ENCODE results near the gene ZCCHC24. TPM values are rescaled to one million over a fixed set of nuclear protein-coding genes. Genes with fewer than 3 reads are reported as not detected.
A peak's percentile ranks its signal among the peaks of the same experiment; 100 is the strongest.

ZCCHC24 gene
- total RNA-seq, 1 experiment from 2014 or later: 3.8 TPM

DNA sequence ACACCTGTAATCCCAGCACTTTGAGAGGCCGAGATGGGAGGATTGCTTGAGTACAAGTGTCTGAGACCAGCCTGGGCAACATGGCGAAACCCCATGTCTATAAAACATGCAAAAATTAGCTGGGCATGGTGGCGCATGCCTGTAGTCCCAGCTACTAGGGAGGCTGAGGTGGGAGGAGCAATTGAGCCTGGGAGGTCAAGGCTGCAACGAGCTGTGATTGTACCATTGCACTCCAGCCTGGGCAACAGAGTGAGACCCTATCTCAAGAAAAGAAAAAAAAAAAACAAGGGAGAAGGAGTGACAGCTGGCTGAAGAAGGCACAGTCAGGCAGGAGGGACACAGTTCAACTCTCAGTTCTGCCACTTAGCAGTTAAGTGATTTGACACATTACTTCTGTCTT lies 26.4 kb upstream of the ZCCHC24 start:
- Histone ChIP-seq H2BK15ac (ENCODE audit: low read depth, low read length) (no peak overlapping the region), H2BK5ac (ENCODE audit: insufficient read length, low read length) (no peak overlapping the region), H4K8ac (replicated peaks; ENCODE audit: insufficient read length, low read depth, low read length) (no peak overlapping the region), H3K4me2 (ENCODE audit: insufficient read depth, insufficient read length, low read length) (no peak overlapping the region), H3K4me1 (ENCODE audit: insufficient read depth, low read length) (no peaks in the 10 kb centered on the region), H3T11ph (ENCODE audit: low read length) (no peak overlapping the region), H3K79me1 (ENCODE audit: insufficient read depth, low read depth, low read length, poor library complexity, severe bottlenecking) (no peaks in the 10 kb centered on the region), H3K23ac (ENCODE audit: insufficient read length, low read depth, low read length) (no peak overlapping the region), H3K56ac (ENCODE audit: insufficient read length, low read depth, low read length) (no peak overlapping the region), H2BK12ac (ENCODE audit: insufficient read length, low read depth, low read length) (no peak overlapping the region), H2AK5ac (ENCODE audit: insufficient read length, low read length) (no peak overlapping the region), H4K91ac (ENCODE audit: insufficient read length, low read depth, low read length) (no peak overlapping the region), H3K9ac (ENCODE audit: extremely low read depth, insufficient read length, low read length) (no peak overlapping the region), H3K27ac (ENCODE audit: insufficient read length, low read depth, low read length) (no peak overlapping the region), H3K14ac (ENCODE audit: insufficient read depth, low read length) (no peak overlapping the region), H3K9me3 (ENCODE audit: control insufficient read depth, low read depth, low read length) (no peaks in the 10 kb centered on the region), H2AFZ (ENCODE audit: low read length) (no peak overlapping the region), H4K5ac (ENCODE audit: insufficient read length, low read depth, low read length) (no peak overlapping the region), H4K20me1 (ENCODE audit: control insufficient read depth, insufficient read depth, insufficient read length) (no peaks in the 10 kb centered on the region), H3K18ac (ENCODE audit: insufficient read length, low read depth, low read length) (no peak overlapping the region), H2BK20ac (ENCODE audit: low read depth, low read length, poor library complexity, severe bottlenecking) (no peak overlapping the region), H3K27me3 (ENCODE audit: insufficient read depth, low read length) (no peaks in the 10 kb centered on the region), H3K23me2 (ENCODE audit: insufficient read length, low read depth, low read length, poor library complexity, severe bottlenecking) (no peaks in the 10 kb centered on the region), H3K4ac (ENCODE audit: low read depth, low read length) (no peak overlapping the region), H3K79me2 (ENCODE audit: insufficient read depth, low read length) (no peaks in the 10 kb centered on the region), H2BK120ac (ENCODE audit: low read depth, low read length, poor library complexity, severe bottlenecking) (no peak overlapping the region)
- no peak for TF ChIP-seq CTCF (conservative IDR thresholded peaks at IDR 0.05)
- peak; percentile 5 for DNase-seq
- WGBS (ENCODE audit: extremely low coverage, insufficient read length, low lambda C conversion rate): no CpG with 5 or more reads among the region's 4 CpGs
- Mint-ChIP-seq H3K9me3 (no peaks in the 10 kb centered on the region), H3K4me3 (no peak overlapping the region), H3K27me3 (ENCODE audit: low read depth) (peaks cover 19% of the 10 kb centered on the region), H3K27ac (no peak overlapping the region), H3K36me3 (ENCODE audit: insufficient read depth in 1 of 3, low read depth in 3 of 3) (no peaks in the 10 kb centered on the region), H3K4me1 (peaks cover 8 to 11% of the 10 kb centered on the region in 2 experiments)
